8988T (cell line): ENCODE measurements around the gene DUSP23.

Experiments
- DNase-seq: peaks from one replicate; pipeline ENCODE4 v3.0.0; 2011

DUSP23 gene

DNA sequence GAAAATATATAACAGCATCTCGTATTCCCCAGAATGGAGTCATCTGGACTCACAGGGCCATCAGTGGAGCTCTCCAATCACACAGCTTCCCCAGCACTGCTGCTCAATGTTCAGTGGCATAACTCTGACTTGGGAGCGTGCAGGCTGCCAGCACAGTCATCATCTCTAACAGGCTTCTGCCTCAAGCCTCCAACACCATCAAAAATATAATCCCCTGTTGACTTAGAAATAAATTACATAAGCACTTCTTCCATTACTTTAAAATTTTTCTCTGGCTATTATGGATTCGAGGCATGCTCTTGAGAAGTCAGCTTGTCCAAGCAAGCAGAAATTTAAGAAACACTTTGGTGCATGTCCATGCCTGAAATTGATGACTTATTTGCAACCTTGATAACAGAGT is 6.2 kb downstream of the DUSP23 start:
- DNase-seq, result no peak

DNA sequence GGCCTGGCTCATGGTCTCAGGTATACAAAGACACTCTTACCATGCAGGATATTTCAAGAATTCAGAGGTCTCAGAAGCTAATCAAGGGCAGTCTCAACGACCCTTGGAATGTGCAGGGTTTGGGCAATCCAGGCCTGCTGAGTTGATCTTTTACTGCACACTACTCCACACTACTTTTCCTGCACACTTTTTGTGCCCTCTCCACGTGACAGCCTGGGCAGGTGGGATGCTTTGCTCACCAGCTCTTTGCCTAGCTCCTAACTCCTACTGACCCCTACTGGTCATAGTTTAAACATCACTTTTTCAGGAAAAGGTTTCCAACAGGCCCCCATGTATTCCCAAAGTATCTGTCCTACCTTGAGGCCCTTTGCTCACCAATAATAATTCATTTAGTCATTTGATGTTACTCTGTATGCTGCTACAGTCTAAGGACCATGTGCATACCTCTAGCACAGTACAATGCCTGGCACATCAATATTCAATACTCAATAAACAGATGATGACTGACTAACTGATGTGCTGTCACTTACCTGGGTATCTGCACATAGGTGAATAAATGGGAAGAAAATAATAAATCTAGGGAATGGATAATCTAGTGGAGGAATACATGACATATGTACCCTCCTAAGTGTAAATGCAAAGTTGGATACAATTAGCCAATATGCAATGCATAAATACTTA is 9.6 kb downstream of the DUSP23 start:
- DNase-seq, result no peak

DNA sequence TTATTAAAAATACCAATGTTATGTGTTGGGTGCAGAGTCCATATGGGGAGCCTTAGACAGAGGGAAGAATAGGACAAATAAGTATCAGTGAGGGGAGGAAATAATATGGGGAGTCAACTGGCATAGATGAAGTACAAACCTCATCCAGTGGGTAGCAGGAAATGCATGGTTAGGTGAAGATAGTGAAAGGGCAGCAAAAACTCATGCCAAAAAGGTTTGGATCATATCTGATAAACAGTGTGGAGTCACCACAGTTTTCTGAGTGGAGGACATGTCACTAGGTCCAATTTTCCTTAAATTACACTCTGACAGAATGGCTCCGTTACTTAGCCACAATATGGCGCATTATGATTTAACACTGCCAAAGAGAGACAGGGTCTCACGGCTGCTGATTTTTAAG is 10.3 kb downstream of the DUSP23 start:
- DNase-seq, result no peak

DNA sequence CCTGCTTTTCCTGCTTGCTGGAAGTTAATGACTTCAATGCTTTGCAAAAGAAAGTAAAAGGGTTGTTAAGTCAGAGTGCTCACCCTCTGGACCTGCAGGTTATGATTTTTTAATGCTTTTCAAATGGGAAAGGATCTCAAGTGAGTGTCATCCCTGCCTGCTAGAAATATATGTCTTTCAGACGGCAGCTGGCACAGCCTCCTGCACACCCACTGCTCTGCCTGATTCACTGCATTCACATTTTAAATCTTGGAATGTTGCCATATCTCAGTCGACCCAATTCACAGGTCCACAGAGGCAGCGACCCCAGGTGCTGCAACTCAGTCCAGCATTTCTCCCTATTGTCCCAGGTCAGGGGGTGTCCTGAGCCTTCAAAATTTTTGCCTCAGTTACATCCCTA is 10.7 kb downstream of the DUSP23 start:
- no peak for DNase-seq

DNA sequence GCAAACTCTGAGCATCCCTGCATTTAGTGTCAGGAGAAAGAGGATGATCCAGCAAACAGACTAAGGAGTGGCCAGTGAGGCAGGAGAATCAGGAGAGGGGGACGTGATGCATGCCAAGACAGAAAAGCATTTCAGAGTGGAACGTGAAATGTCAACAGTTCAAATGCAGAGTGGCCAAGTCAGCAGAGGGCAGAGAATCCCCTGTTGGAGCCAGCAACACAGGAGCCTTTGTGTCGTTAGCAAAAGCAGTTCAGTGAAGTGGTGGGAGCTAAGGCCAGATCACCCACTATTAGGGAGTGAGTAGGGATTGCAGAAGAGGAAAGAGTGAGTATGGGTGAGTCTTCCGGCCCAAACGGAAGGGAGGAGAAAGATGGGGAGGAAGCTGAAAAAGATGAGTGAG is 14.8 kb downstream of the DUSP23 start:
- DNase-seq, result no peak

DNA sequence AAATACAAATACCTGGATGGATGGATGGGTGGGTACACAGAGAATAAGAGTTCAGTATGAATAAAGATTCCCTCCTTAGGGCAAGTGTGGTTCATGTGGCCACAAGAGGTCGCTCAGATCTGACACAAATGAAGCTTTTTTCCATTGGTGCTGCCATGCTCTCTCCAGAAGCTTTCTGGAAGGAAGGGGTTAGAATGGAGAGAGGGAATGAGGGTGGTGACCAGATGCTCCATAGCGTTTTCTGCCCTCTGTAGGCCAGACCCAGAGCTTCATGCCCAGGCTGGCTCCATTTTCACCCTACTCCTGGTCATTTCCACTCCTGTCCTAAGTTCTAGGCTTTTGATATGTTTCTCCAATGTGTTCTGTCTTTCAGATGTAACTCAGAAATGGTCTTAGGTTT is 18.1 kb downstream of the DUSP23 start:
- peak; percentile 54 for DNase-seq

DNA sequence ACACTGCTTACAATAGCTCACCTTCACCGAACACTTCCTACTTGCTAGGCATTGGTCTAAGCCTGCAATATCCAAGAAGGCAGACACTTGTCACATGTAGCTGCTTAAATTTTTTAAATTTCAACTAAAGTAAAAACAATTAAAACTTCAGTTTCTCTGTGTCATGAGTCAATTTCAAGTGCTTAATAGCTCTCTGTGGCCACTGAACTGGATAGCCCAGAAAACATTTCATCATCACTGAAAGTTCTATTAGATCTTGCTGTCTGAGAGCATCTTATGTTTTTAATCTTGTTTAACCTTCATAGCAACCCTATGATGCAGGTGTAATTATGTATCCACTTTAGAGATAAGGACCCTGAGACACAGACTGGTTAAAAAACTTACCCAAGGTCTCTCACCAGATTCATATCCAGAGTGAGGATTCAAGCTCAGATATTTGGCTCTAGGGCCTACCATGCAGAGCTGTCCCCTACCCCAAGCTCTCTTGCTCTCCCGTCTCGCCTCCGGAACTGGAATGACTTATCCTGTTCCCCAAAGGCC is 18.8 kb downstream of the DUSP23 start:
- no peak for DNase-seq

DNA sequence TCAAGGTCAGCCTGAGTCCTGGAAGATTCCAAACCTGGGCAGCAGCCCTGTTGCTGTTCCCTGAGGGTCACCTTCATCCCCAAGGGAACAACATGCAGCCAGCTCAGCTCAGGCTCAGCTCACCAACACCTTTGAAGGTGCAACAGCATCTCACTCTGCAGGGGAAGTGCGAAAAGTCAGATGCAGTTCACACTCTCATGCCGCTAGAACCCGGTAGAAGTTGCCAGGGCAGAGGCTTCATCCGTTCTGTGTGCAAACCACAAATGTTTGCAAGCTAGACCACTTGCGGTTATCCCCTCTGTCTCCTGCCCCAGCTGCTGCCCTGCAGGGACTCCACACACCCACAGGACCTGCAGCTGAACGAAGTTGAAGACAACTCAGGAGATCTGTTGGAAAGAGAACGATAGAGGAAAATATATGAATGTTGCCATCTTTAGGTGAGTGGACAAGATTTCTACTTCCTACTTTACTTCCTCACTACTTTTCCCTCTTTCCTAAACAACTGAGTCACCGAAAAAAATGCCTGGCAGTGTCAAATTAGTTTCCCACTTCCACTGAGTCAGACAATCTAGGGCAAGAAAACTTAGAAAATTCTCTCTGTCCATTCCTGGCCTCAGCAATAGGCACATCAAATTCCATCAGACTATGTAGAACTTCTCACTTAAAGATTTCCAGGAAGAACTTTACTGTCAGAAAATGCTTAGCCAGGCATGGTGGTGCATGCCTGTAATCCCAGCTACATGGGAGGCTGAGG is 19.6 kb downstream of the DUSP23 start:
- no peak for DNase-seq

DNA sequence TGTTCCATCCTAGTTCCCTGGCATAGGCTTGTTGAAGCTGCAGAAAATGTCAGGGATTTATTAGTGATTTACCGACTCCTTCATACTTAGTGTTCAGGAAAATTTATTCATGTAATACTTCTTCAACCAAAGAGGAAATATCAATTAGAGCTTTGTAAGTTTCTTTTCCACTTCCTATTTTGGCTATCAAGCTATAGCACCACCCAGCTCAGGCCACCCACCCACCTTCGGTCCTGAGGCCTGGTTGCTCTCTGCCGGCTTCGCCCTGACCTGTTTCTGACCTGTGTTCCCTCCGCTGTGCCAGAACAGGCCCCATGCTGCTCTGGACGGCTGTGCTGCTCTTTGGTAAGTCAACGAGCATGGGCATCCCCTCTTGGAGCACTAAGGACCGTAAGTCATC is 21.3 kb downstream of the DUSP23 start, which contains the start of gene FCRL6:
Gene FCRL6 (plus strand): TSS at position 250 of the 400 bp plus-strand sequence. CDS start 65 bp downstream, at position 315.
- DNase-seq, result no peak

DNA sequence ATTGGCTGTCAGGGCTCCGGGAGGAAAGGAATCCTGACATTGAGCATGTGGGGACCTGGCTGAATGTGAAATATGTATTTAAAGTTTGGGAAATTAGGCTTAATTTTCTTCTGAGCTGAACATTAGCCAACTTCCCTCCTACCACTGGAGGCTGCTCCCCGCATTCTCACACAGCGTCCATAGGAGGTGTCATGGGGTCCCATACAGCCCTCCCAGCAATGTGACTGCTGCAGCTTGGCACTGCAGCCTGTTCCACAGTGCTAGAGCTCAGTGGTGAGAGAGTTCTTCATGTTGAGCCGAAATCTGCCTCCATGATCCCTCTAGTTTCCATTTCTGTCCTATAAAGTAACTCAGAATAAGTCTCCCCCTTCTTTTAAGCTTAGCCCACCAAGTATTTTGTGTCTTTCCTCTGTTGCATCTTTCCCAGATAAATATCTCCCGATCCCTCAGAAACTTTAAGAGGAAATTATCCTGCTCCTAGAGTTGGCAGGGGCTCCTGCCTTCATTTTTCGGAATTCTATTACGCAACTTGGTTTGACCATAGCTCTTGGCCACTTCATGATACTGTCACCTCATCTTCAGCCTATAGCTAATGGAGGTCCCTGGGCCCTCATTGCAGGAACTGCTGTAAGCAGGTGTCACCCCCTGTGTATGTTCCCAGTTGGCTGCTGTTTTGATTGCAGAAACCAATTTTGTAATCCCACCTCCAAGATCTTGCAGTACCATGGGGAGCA is 23.4 kb downstream of the DUSP23 start:
- DNase-seq, result no peak

DNA sequence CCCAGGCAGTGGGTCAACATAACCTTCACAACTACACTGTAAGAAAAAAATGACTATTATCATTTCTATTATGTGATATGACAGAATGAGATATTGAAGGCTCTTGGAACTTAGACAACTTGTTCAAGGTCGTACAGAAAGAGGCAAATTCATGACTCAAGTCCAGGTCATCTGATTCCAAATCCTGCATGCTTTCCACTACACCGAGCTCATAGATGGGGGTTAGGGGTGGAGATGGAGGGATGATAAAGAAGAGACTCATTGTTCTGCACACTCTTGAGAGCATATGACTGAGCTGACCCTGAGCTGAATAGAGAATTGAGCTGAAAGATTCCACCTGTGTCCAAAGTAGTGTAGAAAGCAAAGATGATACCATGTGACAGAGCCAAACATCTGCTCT is 24.2 kb downstream of the DUSP23 start:
- DNase-seq, result no peak

DNA sequence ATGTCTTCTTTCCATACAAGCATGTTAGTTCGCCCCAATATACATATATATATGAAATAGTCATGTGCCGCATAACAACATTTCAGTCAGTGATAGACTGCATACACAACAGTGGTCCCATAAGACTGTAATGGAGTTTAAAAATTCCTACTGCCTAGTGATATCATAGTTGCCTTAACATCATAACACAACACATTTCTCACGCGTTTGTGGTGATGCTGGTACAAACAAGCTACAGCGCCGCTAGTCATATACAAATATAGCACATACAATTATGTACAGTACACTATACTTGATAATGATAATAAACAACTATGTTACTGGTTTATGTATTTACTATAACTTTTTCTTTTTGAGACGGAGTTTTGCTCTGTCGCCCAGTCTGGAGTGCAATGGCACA is 35.2 kb downstream of the DUSP23 start:
- no peak for DNase-seq

DNA sequence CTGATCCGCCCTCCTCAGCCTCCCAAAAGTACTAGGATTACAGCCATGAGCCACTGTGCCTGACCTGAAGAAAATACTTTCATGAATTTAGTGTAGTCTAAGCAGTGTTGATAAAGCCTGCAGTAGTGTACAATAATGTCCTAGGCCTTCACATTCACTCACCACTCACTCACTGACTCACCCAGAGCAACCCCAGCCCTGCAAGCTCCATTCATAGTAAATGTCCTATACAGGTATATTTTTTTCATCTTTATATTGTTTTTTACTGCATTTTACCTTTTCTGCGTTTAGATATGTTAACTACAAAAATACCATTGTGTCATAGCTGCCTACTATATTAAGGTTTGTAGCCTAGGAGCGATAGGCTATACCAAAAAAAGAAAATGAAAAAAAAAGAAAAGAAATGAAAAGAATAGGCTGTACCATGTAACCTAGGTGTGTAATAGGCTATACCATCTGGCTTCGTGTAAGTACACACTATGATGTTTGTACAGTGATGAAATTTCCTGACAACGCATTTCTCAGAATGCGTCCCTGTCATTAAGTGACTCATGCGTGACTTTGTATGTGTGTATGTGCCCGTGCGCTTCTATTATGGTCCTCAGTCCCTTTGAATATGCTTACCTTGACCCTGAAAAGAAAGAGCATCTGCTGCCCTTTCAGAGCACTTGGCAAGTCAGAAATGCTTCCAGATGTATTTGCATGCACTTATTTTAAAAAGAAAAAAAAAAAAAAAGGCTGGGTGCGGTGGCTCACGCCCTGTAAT is 36.7 kb downstream of the DUSP23 start:
- no peak for DNase-seq

DNA sequence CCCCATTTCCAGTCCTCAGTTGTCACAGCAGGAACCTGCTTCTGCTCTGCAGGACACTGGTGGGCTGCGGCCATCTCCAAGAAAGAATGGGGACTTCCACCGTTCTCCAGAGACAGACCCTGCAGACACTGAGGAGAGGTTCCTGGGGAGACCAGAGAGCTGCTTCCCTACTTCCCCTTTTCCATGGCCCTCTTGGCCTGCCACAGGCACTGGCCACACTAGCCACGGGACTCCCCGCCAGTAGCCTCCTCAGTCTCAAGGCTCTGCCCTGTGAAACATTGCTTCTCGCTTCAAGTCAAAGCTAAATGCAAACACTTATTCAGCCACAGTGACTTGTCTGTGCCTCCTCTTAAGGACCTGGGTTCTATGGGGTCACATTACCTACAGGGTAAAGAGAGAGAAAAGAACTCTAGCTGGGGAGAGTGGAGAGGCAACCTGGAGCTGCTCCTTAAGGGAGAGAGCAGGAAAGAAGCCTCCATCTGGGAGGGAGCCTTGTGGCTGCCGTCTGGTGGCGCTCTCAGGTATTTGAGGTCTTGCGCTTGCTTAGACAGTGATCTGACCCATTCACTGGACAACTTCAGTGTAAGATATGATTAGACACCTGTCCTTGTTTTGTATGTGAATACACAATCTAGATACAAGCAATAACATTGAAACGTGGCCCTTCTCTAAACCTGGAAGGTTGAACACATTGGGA is 40.6 kb downstream of the DUSP23 start:
- DNase-seq, result peak; percentile 34

DNA sequence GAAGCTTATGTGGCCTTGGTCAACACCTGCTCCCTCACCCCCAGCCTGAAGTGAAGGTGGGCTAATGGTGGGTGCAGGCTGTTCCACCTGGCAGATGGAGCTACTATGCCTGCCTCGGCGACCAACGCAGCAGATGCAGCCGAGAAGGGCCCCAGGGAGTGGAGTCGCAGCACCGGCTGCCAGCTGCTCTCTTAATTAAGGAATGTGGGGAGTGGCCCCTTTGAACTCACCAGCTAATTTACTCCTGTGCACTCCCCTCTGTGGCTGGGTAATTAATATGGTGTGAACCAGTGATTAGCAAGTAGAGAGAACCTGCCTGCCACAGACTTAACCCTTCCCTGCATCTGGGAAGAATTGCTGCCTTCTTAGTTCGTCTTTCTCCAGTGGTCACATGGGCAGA is 42.6 kb downstream of the DUSP23 start:
- DNase-seq, result no peak

DNA sequence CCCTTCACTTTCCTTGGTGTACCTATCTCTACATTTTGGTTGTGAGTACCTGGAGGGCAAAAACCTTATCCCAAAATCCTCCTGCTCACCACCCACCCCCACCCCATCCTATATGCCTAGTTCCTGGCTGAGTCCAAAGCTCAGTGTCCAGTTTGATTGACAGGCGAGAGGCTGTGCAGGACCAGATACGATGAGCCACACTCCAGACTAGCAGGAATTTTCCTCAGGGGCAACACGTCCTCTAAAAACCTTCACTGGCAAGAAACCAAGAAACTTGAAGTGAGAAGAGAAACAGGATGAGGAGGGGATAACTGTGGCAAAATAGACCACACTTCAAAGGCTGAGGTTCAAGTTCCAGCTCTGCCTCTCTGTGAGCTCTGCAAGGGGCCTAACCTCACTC is 44.8 kb downstream of the DUSP23 start:
- no peak for DNase-seq

DNA sequence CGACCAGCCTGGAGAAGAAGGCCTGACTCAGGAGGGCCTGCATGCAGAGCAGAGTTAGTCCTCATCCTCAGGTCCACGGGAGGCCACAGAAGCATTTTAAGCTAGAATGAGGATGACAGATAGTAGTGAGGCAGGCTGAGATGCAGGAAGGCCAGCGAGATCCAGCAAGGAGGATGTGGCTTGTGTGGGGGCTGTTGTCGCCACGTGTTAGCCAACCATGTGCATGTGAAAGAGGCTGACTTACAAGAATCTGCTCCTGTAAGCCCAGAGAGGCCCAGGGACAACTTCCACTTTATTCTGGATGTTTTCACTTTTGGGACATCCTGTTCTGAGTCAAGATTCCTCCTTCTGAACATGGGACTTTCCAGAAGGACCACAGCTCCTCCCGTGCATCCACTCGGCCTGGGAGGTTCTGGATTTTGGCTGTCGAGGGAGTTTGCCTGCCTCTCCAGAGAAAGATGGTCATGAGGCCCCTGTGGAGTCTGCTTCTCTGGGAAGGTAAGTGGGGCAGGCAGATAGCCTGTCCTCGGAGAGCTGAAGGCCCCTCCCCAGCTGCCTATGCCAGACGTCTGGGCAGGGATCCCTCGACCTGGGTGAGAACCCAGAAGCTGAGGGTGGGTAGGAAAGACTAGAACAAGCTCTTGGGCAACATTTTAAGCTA is 45.8 kb downstream of the DUSP23 start, which contains the start of gene SLAMF8:
Gene SLAMF8 (plus strand): TSS at position 433 of the 661 bp plus-strand sequence. CDS start 26 bp downstream, at position 459.
- DNase-seq, result no peak

DNA sequence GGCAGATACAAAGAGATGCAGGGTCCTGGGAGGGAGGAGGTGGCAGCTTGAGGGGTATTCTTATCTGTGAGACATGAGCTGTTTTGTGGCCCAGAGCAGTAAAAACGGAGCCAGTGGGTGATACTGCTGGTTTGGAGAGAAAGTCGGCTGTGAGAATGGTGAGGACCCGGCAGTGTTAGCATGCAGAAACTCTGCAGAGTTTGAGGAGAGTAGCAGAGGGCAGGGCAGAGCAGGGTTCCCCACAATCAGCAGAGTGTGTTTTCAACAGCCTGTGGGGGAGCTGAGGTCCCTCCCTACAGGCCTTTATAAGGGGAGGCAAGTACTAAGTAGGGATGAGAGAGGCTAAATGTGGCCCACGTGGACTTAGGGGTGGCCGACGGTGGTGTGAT is 46.3 kb downstream of the DUSP23 start:
- no peak for DNase-seq

DNA sequence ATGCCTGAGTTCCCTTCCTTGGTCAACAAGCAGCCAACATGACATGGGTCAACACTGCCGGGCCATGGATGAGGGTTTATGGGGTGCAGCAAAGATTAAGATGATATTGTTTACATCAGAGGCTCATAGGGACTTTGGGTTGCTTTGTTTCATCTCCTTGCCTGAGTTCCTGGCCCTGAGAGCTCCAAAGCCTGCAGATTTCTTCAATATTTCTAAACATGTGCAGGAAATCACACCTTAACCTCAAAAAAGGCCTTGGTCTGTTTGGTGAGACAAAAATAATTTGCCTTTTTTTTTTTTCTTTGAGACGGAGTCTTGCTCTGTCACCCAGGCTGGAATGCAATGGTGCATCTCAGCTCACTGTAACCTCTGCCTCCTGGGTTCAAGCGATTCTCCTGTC is 46.8 kb downstream of the DUSP23 start:
- no peak for DNase-seq

DNA sequence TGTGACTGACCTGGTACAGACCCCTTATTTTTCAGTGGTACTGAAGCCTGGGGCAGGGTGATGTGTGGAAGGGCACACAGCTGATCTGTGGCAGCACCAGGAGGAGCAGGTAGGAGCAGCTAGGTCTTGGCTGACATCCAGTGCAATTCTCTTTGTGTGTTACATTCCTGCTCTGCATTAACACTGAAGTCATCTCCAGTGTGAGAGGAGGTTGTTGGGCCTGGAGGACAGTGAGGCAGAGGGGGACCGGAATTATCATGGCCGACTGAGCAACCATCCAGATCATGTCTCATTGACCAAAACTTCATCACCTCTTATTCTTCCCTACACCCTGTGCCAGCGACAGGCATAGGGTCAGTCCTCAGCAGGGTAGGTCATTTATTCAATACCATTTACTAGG is 47.4 kb downstream of the DUSP23 start:
- no peak for DNase-seq

DNA sequence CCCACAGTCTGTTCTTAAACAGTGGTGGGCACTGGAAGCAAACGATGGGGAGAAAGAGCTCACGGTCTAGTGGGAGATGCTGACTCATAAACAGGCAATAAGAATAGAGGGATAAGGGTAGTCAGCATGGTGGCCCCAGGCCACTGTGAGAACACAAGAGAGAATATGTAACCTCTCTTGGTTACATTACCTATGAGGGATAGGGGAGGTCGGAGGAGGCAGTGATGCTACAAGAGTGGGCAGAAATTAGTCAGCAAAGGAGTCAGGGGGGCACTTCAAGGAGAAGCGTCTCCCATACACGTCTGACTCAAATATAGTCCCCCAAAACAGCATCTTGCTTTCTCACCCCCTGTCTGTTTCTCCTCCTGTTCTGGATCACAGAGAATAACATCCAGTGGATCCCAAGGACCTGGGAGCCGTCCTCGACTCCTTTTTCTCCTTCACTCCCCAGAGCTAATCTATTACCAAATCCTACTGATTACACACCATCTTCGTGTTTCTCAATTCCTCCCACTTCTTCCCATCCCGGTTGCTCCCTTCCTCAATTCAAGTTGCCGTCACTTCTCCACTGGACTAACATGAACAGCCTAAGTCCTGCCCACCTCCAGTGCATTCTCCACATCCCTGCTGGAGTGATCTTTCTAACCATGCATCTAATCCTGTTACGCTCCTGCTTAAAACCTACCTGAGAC is 48.0 kb downstream of the DUSP23 start:
- DNase-seq, result no peak
